Measurements from ENCODE around the gene CPT1C.

The CPT1C gene

GRCh38 chr19:49690656-49691242 lies at the start of gene CPT1C:
Gene CPT1C, plus strand, starts transcription at chr19:49691116. Its CDS starts 1,137 bp downstream, at chr19:49692253.
- H3K27ac ChIP-seq = peak within 1 kb of the TSS; percentile 87
- TF ChIP-seq, protein P1, sequence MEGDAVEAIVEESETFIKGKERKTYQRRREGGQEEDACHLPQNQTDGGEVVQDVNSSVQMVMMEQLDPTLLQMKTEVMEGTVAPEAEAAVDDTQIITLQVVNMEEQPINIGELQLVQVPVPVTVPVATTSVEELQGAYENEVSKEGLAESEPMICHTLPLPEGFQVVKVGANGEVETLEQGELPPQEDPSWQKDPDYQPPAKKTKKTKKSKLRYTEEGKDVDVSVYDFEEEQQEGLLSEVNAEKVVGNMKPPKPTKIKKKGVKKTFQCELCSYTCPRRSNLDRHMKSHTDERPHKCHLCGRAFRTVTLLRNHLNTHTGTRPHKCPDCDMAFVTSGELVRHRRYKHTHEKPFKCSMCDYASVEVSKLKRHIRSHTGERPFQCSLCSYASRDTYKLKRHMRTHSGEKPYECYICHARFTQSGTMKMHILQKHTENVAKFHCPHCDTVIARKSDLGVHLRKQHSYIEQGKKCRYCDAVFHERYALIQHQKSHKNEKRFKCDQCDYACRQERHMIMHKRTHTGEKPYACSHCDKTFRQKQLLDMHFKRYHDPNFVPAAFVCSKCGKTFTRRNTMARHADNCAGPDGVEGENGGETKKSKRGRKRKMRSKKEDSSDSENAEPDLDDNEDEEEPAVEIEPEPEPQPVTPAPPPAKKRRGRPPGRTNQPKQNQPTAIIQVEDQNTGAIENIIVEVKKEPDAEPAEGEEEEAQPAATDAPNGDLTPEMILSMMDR (IDR thresholded peaks at IDR 0.05) = no peak
- no peak for TF ChIP-seq ZFX (IDR thresholded peaks at IDR 0.05; ENCODE audit: borderline replicate concordance)

DNA sequence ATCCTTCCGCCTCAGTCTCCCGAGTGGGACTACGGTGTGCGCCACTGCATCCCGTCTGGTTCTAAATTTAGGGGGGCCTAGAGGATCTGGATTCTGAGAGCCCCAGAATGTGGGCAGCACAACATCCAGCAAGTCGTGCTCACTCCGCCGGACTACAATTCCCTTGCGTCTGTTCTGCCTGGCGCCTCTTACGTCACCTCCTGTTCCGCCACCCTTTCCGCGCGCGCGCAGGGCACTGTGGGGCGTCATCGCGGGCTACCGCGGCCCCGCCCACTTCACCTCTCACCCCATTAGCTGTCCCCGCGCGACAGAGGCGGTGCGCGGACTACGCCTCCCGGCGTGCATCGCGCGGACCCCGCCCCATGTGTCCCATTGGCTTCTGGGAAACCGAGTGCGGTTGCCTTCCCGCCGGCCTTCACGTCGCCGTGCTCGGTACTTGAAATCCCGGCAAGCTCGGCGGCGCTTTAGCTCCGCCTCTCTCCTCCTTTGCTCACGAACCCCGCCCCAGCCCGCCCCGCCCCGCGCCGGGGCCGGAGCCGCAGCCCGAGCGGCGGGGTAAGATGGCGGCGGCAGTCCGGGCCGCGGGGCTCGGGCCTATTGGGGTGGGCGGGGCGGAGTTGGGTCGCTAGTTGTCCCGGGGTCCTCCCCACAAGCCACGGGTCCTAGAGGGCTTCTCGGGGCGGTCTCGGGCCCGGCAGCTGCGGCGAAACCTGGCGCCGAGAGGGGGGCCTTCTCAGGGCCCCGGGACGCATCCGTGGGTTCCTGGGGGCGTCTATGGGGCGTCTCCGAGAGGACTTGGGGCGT lies 49.0 kb upstream of the CPT1C start, which contains the start of gene SCAF1:
Gene SCAF1, plus strand, starts transcription at position 522 of the 804 bp plus-strand sequence. CDS start 2,818 bp downstream, outside the sequence.
- TF ChIP-seq, protein P1 (IDR thresholded peaks at IDR 0.05) = no peak
- no peak for TF ChIP-seq ZFX (IDR thresholded peaks at IDR 0.05; ENCODE audit: borderline replicate concordance)
- peak within 1 kb of the TSS; percentile 83 for H3K27ac ChIP-seq

GRCh38 chr19:49642492-49643035 lies 48.4 kb upstream of the CPT1C start:
- H3K27ac ChIP-seq = peak overlapping the region; percentile 83
- TF ChIP-seq, protein P1 (IDR thresholded peaks at IDR 0.05) = no peak
- TF ChIP-seq ZFX (IDR thresholded peaks at IDR 0.05; ENCODE audit: borderline replicate concordance) = no peak

DNA sequence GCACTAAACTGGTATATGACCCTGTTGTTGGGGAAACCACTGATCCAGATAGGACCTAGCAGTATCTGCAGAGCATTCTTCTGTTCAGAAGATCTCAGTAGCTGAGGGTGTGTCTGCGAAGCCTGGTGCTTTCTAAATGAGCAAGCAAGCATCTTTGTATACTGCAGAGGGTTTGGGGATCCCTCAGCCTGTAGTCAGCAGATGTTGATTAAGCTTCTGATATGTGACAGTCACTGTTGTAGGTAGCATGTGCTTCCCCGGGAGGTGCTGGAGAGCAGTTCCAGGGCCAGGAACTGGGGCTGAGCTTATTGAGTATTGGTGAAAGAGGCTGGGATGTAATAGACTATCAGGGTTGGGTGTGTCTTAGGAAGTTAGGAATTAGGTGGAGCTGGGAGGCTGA lies 47.5 kb upstream of the CPT1C start:
- peak overlapping the region; percentile 83 for H3K27ac ChIP-seq
- no peak for TF ChIP-seq ZFX (IDR thresholded peaks at IDR 0.05; ENCODE audit: borderline replicate concordance)
- TF ChIP-seq, protein P1 (IDR thresholded peaks at IDR 0.05) = no peak

DNA sequence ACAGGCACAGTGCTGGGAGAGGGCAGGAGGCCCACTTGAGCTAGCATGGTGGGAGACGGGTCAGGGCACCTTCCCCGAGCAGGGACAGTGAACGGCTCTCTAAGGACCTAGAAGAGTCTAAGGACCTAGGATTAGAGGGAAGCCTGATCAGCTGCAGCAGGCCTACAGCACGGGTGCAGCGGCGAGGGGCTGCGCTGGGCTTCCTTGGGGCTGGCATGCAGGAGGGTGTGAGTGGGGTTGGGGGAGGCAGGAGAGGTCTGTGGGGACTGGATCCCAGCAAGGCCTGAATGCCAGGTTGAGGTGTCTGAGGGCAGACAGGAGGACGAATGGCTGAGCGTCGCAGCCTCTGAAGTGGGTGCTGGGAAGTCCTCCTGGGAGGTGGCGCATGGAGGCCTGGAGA lies 45.3 kb upstream of the CPT1C start:
- no peak overlapping the region for H3K27ac ChIP-seq
- TF ChIP-seq ZFX (IDR thresholded peaks at IDR 0.05; ENCODE audit: borderline replicate concordance) = no peak
- TF ChIP-seq, protein P1 (IDR thresholded peaks at IDR 0.05) = no peak

GRCh38 chr19:49645995-49646394 lies 44.9 kb upstream of the CPT1C start:
- TF ChIP-seq, protein P1 (IDR thresholded peaks at IDR 0.05) = no peak
- no peak for TF ChIP-seq ZFX (IDR thresholded peaks at IDR 0.05; ENCODE audit: borderline replicate concordance)
- H3K27ac ChIP-seq = no peak overlapping the region

DNA sequence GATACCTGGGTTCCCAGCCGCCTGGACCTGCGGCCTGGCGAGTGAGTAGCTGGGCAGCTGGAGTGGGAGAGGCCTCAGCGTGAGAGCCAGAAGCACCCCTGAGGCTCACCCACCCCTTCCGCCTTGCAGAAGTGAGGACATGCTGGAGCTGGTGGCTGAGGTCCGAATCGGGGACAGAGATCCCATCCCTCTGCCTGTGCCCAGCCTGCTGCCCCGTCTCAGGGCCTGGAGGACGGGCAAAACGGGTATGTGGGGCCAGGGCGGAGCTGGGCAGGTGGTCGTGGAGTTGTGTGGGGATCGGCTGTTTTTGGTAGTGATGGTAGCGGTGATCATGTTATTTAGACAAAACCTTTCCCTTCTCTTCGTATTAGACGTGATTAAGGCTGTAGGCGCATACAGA lies 44.3 kb upstream of the CPT1C start:
- H3K27ac ChIP-seq = no peak overlapping the region
- TF ChIP-seq, protein P1 (IDR thresholded peaks at IDR 0.05) = no peak
- no peak for TF ChIP-seq ZFX (IDR thresholded peaks at IDR 0.05; ENCODE audit: borderline replicate concordance)
